GM23338 (cell line): Measurements from ENCODE around the gene UBAC1. TPM values are rescaled to one million over a fixed set of nuclear protein-coding genes. Genes with fewer than 3 reads are reported as not detected.

ENCODE experiments used
- ATAC-seq: fragments of 200-7000 bp; cut with Tn5 transposase; 3 replicates; pipeline ENCODE4 v1.9.1; 2020
- DNase-seq: peaks from one replicate; pipeline ENCODE4 v3.0.0-alpha.2; 2015; ENCODE audit warnings: low spot score
- H2AFZ ChIP-seq: fragments of 200-600 bp; sonication (generic); 2 replicates; pipeline ENCODE4 v1.8.0; 2016; ENCODE audit warnings: antibody characterized with exemption, mild to moderate bottlenecking, moderate library complexity
- H3F3A ChIP-seq: fragments of 200-600 bp; sonication (generic); replicated peaks from 2 replicates; pipeline ENCODE4 v1.8.0; 2017; ENCODE audit warnings: antibody characterized with exemption, mixed run types, low read depth
- H3K27ac ChIP-seq: fragments of 200-600 bp; sonication (generic); 2 replicates; pipeline ENCODE4 v1.6.1; 2016; ENCODE audit warnings: low read depth
- H3K27me3 ChIP-seq: fragments of 200-600 bp; sonication (generic); 2 replicates; pipeline ENCODE4 v1.8.0; 2016; ENCODE audit warnings: mild to moderate bottlenecking, mixed run types, moderate library complexity; ENCODE audit not compliant: insufficient read depth
- H3K36me3 ChIP-seq: fragments of 200-600 bp; sonication (generic); 2 replicates; pipeline ENCODE4 v1.8.0; 2016; ENCODE audit warnings: mild to moderate bottlenecking; ENCODE audit not compliant: insufficient read depth
- H3K4me1 ChIP-seq: fragments of 200-600 bp; sonication (generic); 2 replicates; pipeline ENCODE4 v1.8.0; 2016; ENCODE audit warnings: mild to moderate bottlenecking, moderate library complexity; ENCODE audit not compliant: insufficient read depth
- H3K4me2 ChIP-seq: fragments of 200-600 bp; sonication (generic); 2 replicates; pipeline ENCODE4 v1.7.1; 2017; ENCODE audit warnings: mixed run types
- H3K4me3 ChIP-seq: fragments of 200-600 bp; sonication (generic); 2 replicates; pipeline ENCODE4 v1.6.1; 2016; ENCODE audit warnings: mixed run types
- H3K79me2 ChIP-seq: fragments of 200-600 bp; sonication (generic); replicated peaks from 2 replicates; pipeline ENCODE4 v1.8.0; 2017; ENCODE audit warnings: mild to moderate bottlenecking; ENCODE audit not compliant: insufficient read depth
- H3K9me2 ChIP-seq: fragments of 200-600 bp; sonication (generic); 2 replicates; pipeline ENCODE4 v1.8.0; 2017; ENCODE audit not compliant: insufficient read depth
- H4K20me1 ChIP-seq: fragments of 200-600 bp; sonication (generic); replicated peaks from 2 replicates; pipeline ENCODE4 v1.8.0; 2017; ENCODE audit warnings: mild to moderate bottlenecking; ENCODE audit not compliant: insufficient read depth
- H3K27ac Mint-ChIP-seq: 2 replicates; pipeline ENCODE4 v1.8.0; 2020; ENCODE audit warnings: inconsistent platforms, mild to moderate bottlenecking, moderate library complexity, mixed read lengths
- H3K27me3 Mint-ChIP-seq: 3 replicates; pipeline ENCODE4 v1.8.0; 2022; ENCODE audit warnings: low read depth, mild to moderate bottlenecking, moderate library complexity, mixed read lengths, inconsistent platforms; ENCODE audit not compliant: insufficient read depth, poor library complexity
- H3K36me3 Mint-ChIP-seq: 3 replicates; pipeline ENCODE4 v1.8.0; 2021; ENCODE audit warnings: low read depth, mild to moderate bottlenecking, inconsistent platforms, moderate library complexity, mixed read lengths
- H3K4me1 Mint-ChIP-seq: 3 replicates; pipeline ENCODE4 v1.8.0; 2020; ENCODE audit warnings: mild to moderate bottlenecking, inconsistent platforms, mixed read lengths
- H3K4me3 Mint-ChIP-seq: 3 replicates; pipeline ENCODE4 v1.8.0; 2021; ENCODE audit warnings: moderate library complexity, mild to moderate bottlenecking, inconsistent platforms, mixed read lengths
- H3K9me3 Mint-ChIP-seq: 3 replicates; pipeline ENCODE4 v1.8.0; 2020; ENCODE audit warnings: moderate library complexity, mild to moderate bottlenecking, inconsistent platforms, mixed read lengths
- CREB1 ChIP-seq: fragments of 250-450 bp; sonication (Bioruptor Pico); IDR thresholded peaks from 2 replicates; pipeline ENCODE4 v1.5.0; 2020; ENCODE audit warnings: low read depth, mild to moderate bottlenecking, moderate library complexity
- ETS1 ChIP-seq: IDR thresholded peaks from 2 replicates; pipeline ENCODE4 v1.6.1; 2016; ENCODE audit warnings: antibody characterized with exemption
- EZH2 ChIP-seq: fragments of 200-600 bp; sonication (generic); IDR thresholded peaks from one replicate; pipeline ENCODE4 v1.8.0; 2017; ENCODE audit warnings: antibody characterized with exemption, mild to moderate bottlenecking, low read depth; ENCODE audit not compliant: unreplicated experiment
- EZH2phosphoT487 ChIP-seq: fragments of 200-600 bp; sonication (generic); IDR thresholded peaks from one replicate; pipeline ENCODE4 v1.8.1; 2018; ENCODE audit warnings: antibody characterized with exemption; ENCODE audit not compliant: unreplicated experiment
- JUNB ChIP-seq: IDR thresholded peaks from one replicate; pipeline ENCODE4 v1.6.1; 2016; ENCODE audit warnings: antibody characterized with exemption; ENCODE audit not compliant: unreplicated experiment
- NANOG ChIP-seq: IDR thresholded peaks from 2 replicates; pipeline ENCODE4 v1.6.1; 2016; ENCODE audit warnings: antibody characterized with exemption, borderline replicate concordance
- STAT1 ChIP-seq: IDR thresholded peaks from one replicate; pipeline ENCODE4 v1.6.1; 2016; ENCODE audit warnings: antibody characterized with exemption; ENCODE audit not compliant: unreplicated experiment
- ZNF114 ChIP-seq: fragments of 250-450 bp; sonication (Bioruptor Pico); IDR thresholded peaks from 2 replicates; pipeline ENCODE4 v1.5.0; 2020; ENCODE audit warnings: mild to moderate bottlenecking, moderate library complexity
- ZNF331 ChIP-seq: fragments of 250-450 bp; sonication (Bioruptor Pico); IDR thresholded peaks from 2 replicates; pipeline ENCODE4 v1.5.0; 2020; ENCODE audit warnings: low read depth, mild to moderate bottlenecking, moderate library complexity
- polyA plus RNA-seq: library from polyadenylated mRNA; unstranded; fragments of >200 nt; fragmentation: Nextera tagmentation; extraction: Ambion mirVana; gene quantifications from 2 replicates; pipeline ENCODE4 v1.2.1, GENCODE V29; 2016
- total RNA-seq: library from RNA; depleted of rRNA; stranded (reverse); fragments of >200 nt; shearing (Covaris generic); gene quantifications from 2 replicates; pipeline ENCODE4 v1.2.3, GENCODE V29; 2014
- TF ChIP-seq, protein P1 (sequence below), 2 experiments: fragments of 200-600 bp in 1 of 2; sonication (generic) in 1 of 2; conservative IDR thresholded peaks; 2 replicates each; pipeline versions ENCODE4 v1.5.1 to v1.6.1; 2016 to 2017; ENCODE audit warnings: antibody characterized with exemption in 2 of 2, low read depth in 2 of 2, mild to moderate bottlenecking in 2 of 2, moderate library complexity in 1 of 2

UBAC1 gene
- total and polyA plus RNA-seq, 2 experiments from 2014 or later, result 63.2 to 86.6 TPM

GRCh38 chr9:135963938-135964337 is 2.8 kb upstream of the UBAC1 start:
- H3K27ac Mint-ChIP-seq, result no peak overlapping the region
- no peak overlapping the region for H3K4me2 ChIP-seq

DNA sequence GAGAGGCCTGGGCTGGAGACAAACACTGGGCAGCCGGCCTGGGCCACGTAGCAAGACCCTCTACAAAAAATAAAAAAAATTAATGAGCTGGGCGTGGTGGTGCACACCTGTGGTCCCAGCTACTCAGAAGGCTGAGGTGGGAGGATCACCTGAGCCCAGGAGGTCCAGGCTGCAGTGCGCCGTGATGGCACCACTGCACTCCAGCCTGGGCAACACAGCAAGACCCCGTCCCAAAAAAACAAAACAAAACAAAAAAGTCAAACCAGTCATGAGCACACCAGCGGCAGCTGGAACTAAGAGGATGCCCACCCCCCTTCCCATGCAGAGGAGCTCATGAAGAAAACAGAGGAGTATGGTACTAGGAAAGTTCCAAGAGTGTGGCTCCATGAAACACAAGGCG is 2.2 kb upstream of the UBAC1 start:
- Histone ChIP-seq H3K79me2 (peaks cover 23% of the 10 kb centered on the region), H3K4me3 (no peak overlapping the region), H2AFZ (no peak overlapping the region), H3K36me3 (no peaks in the 10 kb centered on the region), H3K4me2 (no peak overlapping the region), H3K27me3 (no peaks in the 10 kb centered on the region), H4K20me1 (peaks cover 15% of the 10 kb centered on the region), H3K9me2 (no peaks in the 10 kb centered on the region), H3K27ac (no peak overlapping the region), H3F3A (peaks cover 9% of the 10 kb centered on the region; the same call in 1 of the 2 replicates), H3K4me1 (peaks cover 7% of the 10 kb centered on the region; the same call in 1 of the 2 replicates)
- H3K9me3 Mint-ChIP-seq, result no peaks in the 10 kb centered on the region
- H3K4me3 Mint-ChIP-seq, result no peak overlapping the region; the same call in 2 of the 3 replicates
- H3K27ac Mint-ChIP-seq, result no peak overlapping the region
- ATAC-seq, result no peak
- H3K36me3 Mint-ChIP-seq, result no peaks in the 10 kb centered on the region
- no peak for TF ChIP-seq JUNB
- no peak for TF ChIP-seq NANOG
- TF ChIP-seq CREB1, result no peak
- TF ChIP-seq ETS1, result no peak
- no peak for TF ChIP-seq STAT1
- TF ChIP-seq ZNF114, result no peak
- no peak for TF ChIP-seq EZH2phosphoT487
- TF ChIP-seq EZH2, result no peak
- H3K4me1 Mint-ChIP-seq, result peaks cover 31% of the 10 kb centered on the region
- DNase-seq, result no peak
- peaks cover 20% of the 10 kb centered on the region for H3K27me3 Mint-ChIP-seq

More at GRCh38 chr9:135963938-135964337, 2.8 kb upstream of the UBAC1 start:
- no peaks in the 10 kb centered on the region for H3K9me3 Mint-ChIP-seq
- peaks cover 35% of the 10 kb centered on the region for H3K4me1 Mint-ChIP-seq
- Histone ChIP-seq H4K20me1 (peaks cover 12% of the 10 kb centered on the region), H3K4me1 (peaks cover 7% of the 10 kb centered on the region; the same call in 1 of the 2 replicates), H3K9me2 (no peaks in the 10 kb centered on the region), H3K4me3 (no peak overlapping the region), H3K36me3 (no peaks in the 10 kb centered on the region), H3K27ac (no peak overlapping the region), H2AFZ (no peak overlapping the region), H3F3A (peaks cover 9% of the 10 kb centered on the region; the same call in 1 of the 2 replicates), H3K27me3 (no peaks in the 10 kb centered on the region), H3K79me2 (peaks cover 17% of the 10 kb centered on the region)
- H3K36me3 Mint-ChIP-seq, result no peaks in the 10 kb centered on the region
- ATAC-seq (no peak), DNase-seq (no peak)
- H3K4me3 Mint-ChIP-seq, result no peak overlapping the region
- H3K27me3 Mint-ChIP-seq, result peaks cover 20% of the 10 kb centered on the region
- TF ChIP-seq ZNF331 (no peak), NANOG (no peak), JUNB (no peak)
- TF ChIP-seq, protein P1, sequence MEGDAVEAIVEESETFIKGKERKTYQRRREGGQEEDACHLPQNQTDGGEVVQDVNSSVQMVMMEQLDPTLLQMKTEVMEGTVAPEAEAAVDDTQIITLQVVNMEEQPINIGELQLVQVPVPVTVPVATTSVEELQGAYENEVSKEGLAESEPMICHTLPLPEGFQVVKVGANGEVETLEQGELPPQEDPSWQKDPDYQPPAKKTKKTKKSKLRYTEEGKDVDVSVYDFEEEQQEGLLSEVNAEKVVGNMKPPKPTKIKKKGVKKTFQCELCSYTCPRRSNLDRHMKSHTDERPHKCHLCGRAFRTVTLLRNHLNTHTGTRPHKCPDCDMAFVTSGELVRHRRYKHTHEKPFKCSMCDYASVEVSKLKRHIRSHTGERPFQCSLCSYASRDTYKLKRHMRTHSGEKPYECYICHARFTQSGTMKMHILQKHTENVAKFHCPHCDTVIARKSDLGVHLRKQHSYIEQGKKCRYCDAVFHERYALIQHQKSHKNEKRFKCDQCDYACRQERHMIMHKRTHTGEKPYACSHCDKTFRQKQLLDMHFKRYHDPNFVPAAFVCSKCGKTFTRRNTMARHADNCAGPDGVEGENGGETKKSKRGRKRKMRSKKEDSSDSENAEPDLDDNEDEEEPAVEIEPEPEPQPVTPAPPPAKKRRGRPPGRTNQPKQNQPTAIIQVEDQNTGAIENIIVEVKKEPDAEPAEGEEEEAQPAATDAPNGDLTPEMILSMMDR (conservative IDR thresholded peaks at IDR 0.05; ENCODE audit: low read depth in 2 of 2), result no peak
